HFF-Myc (cell line): ENCODE results near the gene MMRN2.
"Not testable (repeated sequence)": the region's sequence is repeated elsewhere in the genome, so short reads cannot be mapped to it uniquely, and the experiment has no call there.

ENCODE experiments used
- DNase-seq: peaks from one replicate; pipeline ENCODE4 v3.0.0-alpha.2; 2011; ENCODE audit warnings: low read depth; ENCODE audit errors: extremely low read depth
- H3K4me3 ChIP-seq: replicated peaks from 2 replicates; pipeline ENCODE4 v1.5.1; 2011; ENCODE audit warnings: low read depth, mild to moderate bottlenecking, control low read depth, low read length
- CTCF ChIP-seq: IDR thresholded peaks from 2 replicates; pipeline ENCODE4 v1.5.1; 2012; ENCODE audit warnings: mild to moderate bottlenecking, low read depth, low read length, control low read depth; ENCODE audit errors: missing control alignments

Gene MMRN2

GRCh38 chr10:86957471-86958115, at the start of gene MMRN2:
TSS of gene MMRN2 (minus strand) at chr10:86957615. CDS start at chr10:86957541, 74 bp downstream.
- DNase-seq, result no peak
- no peak for TF ChIP-seq CTCF
- H3K4me3 ChIP-seq, result no peak within 1 kb of the TSS

- DNase-seq, H3K4me3 ChIP-seq: not testable (repeated sequence)
Observed at GRCh38 chr10:87007124-87007523, 49.7 kb upstream of the MMRN2 start.

- no peak for TF ChIP-seq CTCF
- no peak for DNase-seq
- no peak overlapping the region for H3K4me3 ChIP-seq
Observed at GRCh38 chr10:87000491-87000890, 43.1 kb upstream of the MMRN2 start.

- not testable (repeated sequence) for DNase-seq, H3K4me3 ChIP-seq
Observed at GRCh38 chr10:86999802-87000403, 42.5 kb upstream of the MMRN2 start.

GRCh38 chr10:86992929-86993328, 35.5 kb upstream of the MMRN2 start:
- TF ChIP-seq CTCF, result no peak
- no peak for DNase-seq
- no peak overlapping the region for H3K4me3 ChIP-seq

GRCh38 chr10:86992456-86992855, 35.0 kb upstream of the MMRN2 start:
- DNase-seq, result no peak
- H3K4me3 ChIP-seq, result no peak overlapping the region
- no peak for TF ChIP-seq CTCF

GRCh38 chr10:86991362-86991761, 33.9 kb upstream of the MMRN2 start:
- DNase-seq, H3K4me3 ChIP-seq: not testable (repeated sequence)

- TF ChIP-seq CTCF, result no peak
- no peak overlapping the region for H3K4me3 ChIP-seq
- no peak for DNase-seq
Observed at GRCh38 chr10:86988520-86988919, 31.1 kb upstream of the MMRN2 start.

GRCh38 chr10:86984498-86984897, 27.1 kb upstream of the MMRN2 start:
- not testable (repeated sequence) for H3K4me3 ChIP-seq, DNase-seq
